Mammary epithelial cell (primary cell): ENCODE measurements around the gene KRT76.

Experiments
- CTCF ChIP-seq, 2 donors: IDR thresholded peaks in 1 of 2; conservative IDR thresholded peaks in 1 of 2; 2 replicates each; pipeline ENCODE4 v1.5.1; 2011 to 2012; ENCODE audit warnings: inconsistent platforms in 2 of 2, low read length in 2 of 2, mild to moderate bottlenecking in 2 of 2, control low read depth in 1 of 2, low read depth in 1 of 2; ENCODE audit not compliant: insufficient read depth in 1 of 2; ENCODE audit errors: extremely low read depth in 1 of 2
- EZH2 ChIP-seq: IDR thresholded peaks from 2 replicates; pipeline ENCODE4 v1.6.1; 2012; ENCODE audit warnings: low read length, inconsistent platforms, borderline replicate concordance

GRCh38 chr12:52819731-52820510, 42.8 kb upstream of the KRT76 start:
- TF ChIP-seq CTCF (conservative IDR thresholded peaks at IDR 0.05 in 1 of 2, IDR thresholded peaks at IDR 0.05 in 1 of 2; ENCODE audit: extremely low read depth in 1 of 2, insufficient read depth in 1 of 2, low read depth in 1 of 2, low read length in 2 of 2) (no peak), EZH2 (no peak)
